Fibroblast of mammary gland (primary cell): ENCODE measurements around the gene NR2F6.
A peak's percentile ranks its signal among the peaks of the same experiment; 100 is the strongest.

Source experiments
- DNase-seq: peaks from one replicate; pipeline ENCODE4 v3.0.0-alpha.2; 2010; ENCODE audit warnings: low read depth
- H3K4me3 ChIP-seq: 2 replicates; pipeline ENCODE4 v1.5.1; 2011; ENCODE audit warnings: low read depth, mild to moderate bottlenecking, low read length, moderate library complexity; ENCODE audit not compliant: control insufficient read depth
- TF ChIP-seq, protein P1 (sequence below): conservative IDR thresholded peaks from 2 replicates; pipeline ENCODE4 v1.5.1; 2011; ENCODE audit warnings: low read depth, low read length, inconsistent platforms; ENCODE audit not compliant: control insufficient read depth, insufficient read depth

Gene NR2F6

DNA sequence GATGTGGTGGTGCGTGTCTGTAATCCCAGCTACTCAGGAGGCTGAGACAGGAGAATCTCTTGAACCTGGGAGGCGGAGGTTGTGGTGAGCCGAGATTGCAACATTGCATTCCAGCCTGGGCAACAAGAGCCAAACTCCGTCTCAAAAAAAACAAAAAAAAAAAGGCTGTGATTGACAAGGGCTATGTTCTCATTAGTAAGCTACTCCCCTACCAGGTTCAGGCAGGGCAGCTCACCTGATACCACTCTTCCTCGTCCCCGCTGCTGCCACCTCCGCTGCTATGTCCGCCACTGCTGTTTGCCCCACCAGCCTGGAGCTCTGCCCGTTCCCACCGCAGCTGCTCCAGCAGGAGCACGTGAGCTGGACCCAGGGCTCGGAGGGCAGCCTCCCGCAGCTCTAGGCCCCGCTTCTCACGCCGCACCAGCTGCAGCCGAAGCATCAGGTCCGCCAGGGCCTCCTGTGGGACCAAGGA lies 9.5 kb upstream of the NR2F6 start:
- TF ChIP-seq, protein P1, sequence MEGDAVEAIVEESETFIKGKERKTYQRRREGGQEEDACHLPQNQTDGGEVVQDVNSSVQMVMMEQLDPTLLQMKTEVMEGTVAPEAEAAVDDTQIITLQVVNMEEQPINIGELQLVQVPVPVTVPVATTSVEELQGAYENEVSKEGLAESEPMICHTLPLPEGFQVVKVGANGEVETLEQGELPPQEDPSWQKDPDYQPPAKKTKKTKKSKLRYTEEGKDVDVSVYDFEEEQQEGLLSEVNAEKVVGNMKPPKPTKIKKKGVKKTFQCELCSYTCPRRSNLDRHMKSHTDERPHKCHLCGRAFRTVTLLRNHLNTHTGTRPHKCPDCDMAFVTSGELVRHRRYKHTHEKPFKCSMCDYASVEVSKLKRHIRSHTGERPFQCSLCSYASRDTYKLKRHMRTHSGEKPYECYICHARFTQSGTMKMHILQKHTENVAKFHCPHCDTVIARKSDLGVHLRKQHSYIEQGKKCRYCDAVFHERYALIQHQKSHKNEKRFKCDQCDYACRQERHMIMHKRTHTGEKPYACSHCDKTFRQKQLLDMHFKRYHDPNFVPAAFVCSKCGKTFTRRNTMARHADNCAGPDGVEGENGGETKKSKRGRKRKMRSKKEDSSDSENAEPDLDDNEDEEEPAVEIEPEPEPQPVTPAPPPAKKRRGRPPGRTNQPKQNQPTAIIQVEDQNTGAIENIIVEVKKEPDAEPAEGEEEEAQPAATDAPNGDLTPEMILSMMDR = no peak
- DNase-seq = no peak
- no peak overlapping the region for H3K4me3 ChIP-seq

GRCh38 chr19:17254636-17255035 lies 8.9 kb upstream of the NR2F6 start:
- DNase-seq = no peak
- no peak overlapping the region for H3K4me3 ChIP-seq
- TF ChIP-seq, protein P1 = no peak

DNA sequence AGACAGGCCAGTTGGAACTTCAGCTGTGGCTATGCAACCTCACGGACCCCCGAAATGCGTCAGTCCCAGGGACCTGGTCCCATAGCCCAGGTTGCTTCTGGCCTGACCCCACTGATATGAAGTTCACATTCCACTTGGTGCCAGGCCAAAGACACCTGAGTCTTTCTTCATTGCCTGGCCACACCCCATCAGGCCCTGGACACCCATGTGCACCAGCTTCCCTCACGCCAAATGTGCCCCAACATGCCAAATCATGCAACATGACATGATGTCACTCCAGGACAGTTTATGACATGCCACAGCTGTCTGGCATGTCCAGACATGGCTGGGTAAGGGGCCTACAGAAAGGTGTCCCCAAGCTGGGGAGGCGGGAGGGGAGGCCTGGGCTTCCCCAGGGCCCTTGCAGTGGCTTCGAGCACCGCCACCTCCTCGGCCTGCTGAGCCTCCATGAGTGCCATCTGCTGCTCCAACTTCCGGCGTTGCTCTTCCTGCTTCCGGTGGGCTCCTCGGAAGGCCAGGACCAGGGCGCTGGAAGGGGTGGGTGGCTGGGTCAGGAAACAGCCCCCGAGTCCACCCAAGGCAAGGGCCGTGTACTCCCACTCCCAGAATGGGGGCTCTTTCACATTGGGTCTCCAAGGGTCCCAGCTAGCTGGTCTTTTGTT lies 4.3 kb upstream of the NR2F6 start:
- TF ChIP-seq, protein P1 = no peak
- no peak for DNase-seq
- no peak overlapping the region for H3K4me3 ChIP-seq

DNA sequence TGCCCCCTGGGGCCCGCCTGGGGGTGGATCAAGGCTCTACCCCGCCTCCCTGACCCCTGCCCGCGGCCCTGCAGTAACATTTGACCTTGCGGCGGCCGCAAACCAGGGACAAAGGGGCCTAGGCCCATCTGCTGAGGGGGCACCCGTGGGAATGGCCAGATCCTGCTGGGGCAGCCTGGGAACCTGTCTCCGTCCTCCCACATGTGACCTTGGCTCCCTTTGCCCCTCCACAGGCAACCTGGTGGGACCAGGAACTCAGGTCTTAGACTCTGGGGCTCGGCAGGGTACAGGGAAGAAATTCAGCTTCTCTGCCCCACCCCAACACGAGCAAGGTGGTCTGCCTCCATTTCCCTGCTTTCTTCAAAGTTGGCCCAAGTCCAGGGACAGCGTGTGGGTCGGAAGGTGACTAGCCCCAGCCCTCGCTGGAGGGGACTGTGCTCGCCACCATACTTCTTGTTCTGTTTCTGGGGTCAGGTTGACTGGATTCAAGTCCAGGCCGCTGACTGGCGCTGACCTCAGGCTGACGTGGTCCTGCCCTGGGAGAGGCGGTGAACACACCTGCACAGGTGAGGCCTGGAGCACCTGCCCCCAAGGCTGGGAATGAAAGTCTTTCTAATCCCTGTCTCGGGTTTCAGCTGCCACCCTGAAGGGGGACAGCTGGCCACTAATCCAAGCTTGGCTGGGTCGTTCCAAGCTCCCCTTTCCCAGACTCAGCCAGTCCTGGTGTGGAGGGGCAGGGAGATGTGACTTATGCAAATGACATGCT lies 2.5 kb upstream of the NR2F6 start:
- TF ChIP-seq, protein P1 = no peak
- no peak overlapping the region for H3K4me3 ChIP-seq
- DNase-seq = no peak

GRCh38 chr19:17246681-17247425 lies 1.1 kb upstream of the NR2F6 start:
- H3K4me3 ChIP-seq = peak overlapping the region; percentile 35
- TF ChIP-seq, protein P1 = no peak
- DNase-seq = peak; percentile 41

- DNase-seq = no peak
- TF ChIP-seq, protein P1 = no peak
These were observed 843 bp downstream of the NR2F6 start for GRCh38 chr19:17244618-17245534.

More at GRCh38 chr19:17244618-17245534, 843 bp downstream of the NR2F6 start:
- peak overlapping the region; percentile 81 for H3K4me3 ChIP-seq
